Esophagus (tissue), 2 donors: Measurements from ENCODE around the gene FHIT. TPM values are rescaled to one million over a fixed set of nuclear protein-coding genes. Genes with fewer than 3 reads are reported as not detected.

Source experiments
- H3K27ac ChIP-seq, 2 donors: one replicate each; pipeline ENCODE4 v1.5.1; 2013; ENCODE audit warnings: low read depth in 2 of 2, mild to moderate bottlenecking in 2 of 2, inconsistent platforms in 1 of 2, low read length in 1 of 2, moderate library complexity in 1 of 2
- H3K27me3 ChIP-seq, 2 donors: one replicate each; pipeline ENCODE4 v1.6.1; 2013; ENCODE audit warnings: low read length in 2 of 2, control low read depth in 1 of 2, mild to moderate bottlenecking in 1 of 2; ENCODE audit not compliant: insufficient read depth in 2 of 2, control insufficient read depth in 1 of 2
- H3K36me3 ChIP-seq, 2 donors: one replicate each; pipeline ENCODE4 v1.6.1; 2013; ENCODE audit warnings: low read length in 1 of 2; ENCODE audit not compliant: control insufficient read depth in 2 of 2, insufficient read depth in 2 of 2
- H3K4me1 ChIP-seq, 2 donors: one replicate each; pipeline ENCODE4 v1.6.1; 2013; ENCODE audit warnings: low read length in 1 of 2; ENCODE audit not compliant: control insufficient read depth in 2 of 2, insufficient read depth in 2 of 2
- H3K4me3 ChIP-seq, 2 donors: one replicate each; pipeline ENCODE4 v1.5.1; 2013; ENCODE audit warnings: low read length in 2 of 2, mild to moderate bottlenecking in 2 of 2, low read depth in 1 of 2, moderate library complexity in 1 of 2
- H3K9me3 ChIP-seq, 2 donors: one replicate each; pipeline ENCODE4 v1.6.1; 2013; ENCODE audit warnings: mild to moderate bottlenecking in 2 of 2, low read depth in 1 of 2, low read length in 1 of 2, moderate library complexity in 1 of 2; ENCODE audit not compliant: control insufficient read depth in 2 of 2, insufficient read depth in 1 of 2
- WGBS, 2 donors: extraction: QIAGEN DNeasy Blood & Tissue Kit; methylation state at CpG; one replicate each; pipeline ENCODE4 v1.1.7; 2013; 5-methylcytosine and 5-hydroxymethylcytosine counted together
- polyA plus RNA-seq, 2 donors: library from polyadenylated mRNA; stranded (reverse); fragments of 200-250 nt; gene quantifications; one replicate each; pipeline ENCODE4 v1.2.3, GENCODE V29; 2013
- donor health status: healthy with polysubstance abuse.
- donor health status: Bipolar disorder and iron deficiency.

The FHIT gene
- polyA plus RNA-seq, 2 donors = 3.4 to 5.0 TPM

GRCh38 chr3:60954048-60954447 lies 297.2 kb downstream of the FHIT start:
- Histone ChIP-seq H3K4me3 (no peak overlapping the region), H3K36me3 (no peaks in the 10 kb centered on the region), H3K9me3 (no peaks in the 10 kb centered on the region), H3K4me1 (no peaks in the 10 kb centered on the region), H3K27me3 (no peaks in the 10 kb centered on the region), H3K27ac (no peak overlapping the region)
- WGBS, 2 donors = 51 to 56% methylated on average over 2 of the region's 2 CpGs

- no peaks in the 10 kb centered on the region for H3K27me3 ChIP-seq
- no peaks in the 10 kb centered on the region for H3K4me1 ChIP-seq
- no peak overlapping the region for H3K27ac ChIP-seq
- H3K36me3 ChIP-seq = no peaks in the 10 kb centered on the region
- no peak overlapping the region for H3K4me3 ChIP-seq
- H3K9me3 ChIP-seq = no peaks in the 10 kb centered on the region
- WGBS, 2 donors = 44 to 68% methylated on average over 5 of the region's 5 CpGs
Measured at GRCh38 chr3:60953351-60953750, 297.9 kb downstream of the FHIT start.

- Histone ChIP-seq H3K27me3 (no peaks in the 10 kb centered on the region), H3K4me1 (no peaks in the 10 kb centered on the region), H3K36me3 (no peaks in the 10 kb centered on the region), H3K9me3 (no peaks in the 10 kb centered on the region), H3K4me3 (no peak overlapping the region), H3K27ac (no peak overlapping the region)
- 68 to 73% methylated on average over 6 of the region's 6 CpGs for WGBS, 2 donors
Measured at GRCh38 chr3:60952055-60952454, 299.2 kb downstream of the FHIT start.

DNA sequence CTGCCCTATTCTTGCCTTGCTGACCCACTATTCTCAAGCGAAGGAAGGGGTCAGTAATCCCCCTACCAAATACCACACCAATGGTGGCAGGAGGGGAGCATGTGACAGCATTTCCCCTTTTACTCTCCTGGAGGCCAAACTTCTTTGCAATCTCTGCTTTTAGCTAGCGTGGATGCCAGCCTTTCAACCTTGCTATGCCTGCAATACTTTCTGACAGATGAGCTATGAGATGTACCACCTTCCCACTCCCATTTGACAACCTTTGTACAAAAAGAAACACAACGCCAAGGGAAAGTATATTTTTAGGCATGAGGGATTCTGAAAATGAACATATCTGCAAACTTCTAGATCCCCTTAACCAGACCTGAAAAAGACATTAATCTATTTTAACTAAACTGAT lies 302.1 kb downstream of the FHIT start:
- H3K27ac ChIP-seq = no peak overlapping the region
- WGBS, 2 donors = 78 to 88% methylated on average over 3 of the region's 3 CpGs
- no peaks in the 10 kb centered on the region for H3K27me3 ChIP-seq
- no peak overlapping the region for H3K4me3 ChIP-seq
- no peaks in the 10 kb centered on the region for H3K36me3 ChIP-seq
- no peaks in the 10 kb centered on the region for H3K4me1 ChIP-seq
- no peaks in the 10 kb centered on the region for H3K9me3 ChIP-seq

GRCh38 chr3:60948488-60948887 lies 302.8 kb downstream of the FHIT start:
- Histone ChIP-seq H3K4me1 (no peaks in the 10 kb centered on the region), H3K27me3 (no peaks in the 10 kb centered on the region), H3K9me3 (no peaks in the 10 kb centered on the region), H3K27ac (no peak overlapping the region), H3K4me3 (no peak overlapping the region), H3K36me3 (no peaks in the 10 kb centered on the region)

DNA sequence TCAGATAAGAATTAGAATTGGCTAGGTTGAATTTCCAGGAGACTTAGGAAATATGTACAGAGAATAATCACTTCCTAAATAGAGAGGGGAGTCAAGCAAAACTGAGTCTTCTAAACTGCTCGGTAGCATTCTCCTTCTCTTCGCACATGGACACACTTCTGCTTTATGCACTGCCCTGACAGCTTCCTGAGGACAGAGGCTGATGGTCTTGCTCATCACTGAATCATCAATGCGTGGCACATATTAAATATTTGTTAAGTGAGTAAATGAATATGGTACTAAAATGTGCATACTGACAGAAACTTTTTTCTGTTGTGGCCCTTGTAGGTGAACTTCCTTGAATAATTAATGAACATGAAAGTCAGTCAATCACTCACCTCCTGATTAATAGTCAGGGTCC lies 315.5 kb downstream of the FHIT start:
- no peaks in the 10 kb centered on the region for H3K9me3 ChIP-seq
- 77 to 78% methylated on average over 3 of the region's 3 CpGs for WGBS, 2 donors
- no peaks in the 10 kb centered on the region for H3K36me3 ChIP-seq
- no peaks in the 10 kb centered on the region for H3K27me3 ChIP-seq
- H3K4me3 ChIP-seq = no peak overlapping the region
- no peak overlapping the region for H3K27ac ChIP-seq
- no peaks in the 10 kb centered on the region for H3K4me1 ChIP-seq

GRCh38 chr3:60933824-60934223 lies 317.4 kb downstream of the FHIT start:
- WGBS, 2 donors = 63 to 64% methylated on average over 2 of the region's 2 CpGs
- H3K4me1 ChIP-seq = no peaks in the 10 kb centered on the region

DNA sequence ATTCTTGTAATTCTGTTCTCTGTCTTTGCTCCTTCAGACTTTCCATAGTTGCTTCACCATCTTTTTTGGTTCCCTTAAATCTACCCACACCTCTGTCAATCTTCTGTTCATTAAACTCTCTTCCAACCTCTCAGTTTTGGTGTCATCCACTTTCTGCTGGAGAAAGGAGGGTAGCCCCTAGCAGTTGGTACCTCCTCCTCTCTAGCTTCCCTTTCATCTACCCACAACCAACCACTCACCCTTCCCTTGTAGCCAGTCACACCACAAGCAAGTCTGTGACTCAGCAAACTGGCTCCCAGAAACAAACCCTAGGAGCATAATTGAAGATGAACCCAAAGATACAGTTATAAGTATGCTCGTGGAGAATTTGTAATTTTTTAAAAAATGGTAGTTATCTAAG lies 318.6 kb downstream of the FHIT start:
- Histone ChIP-seq H3K27me3 (no peaks in the 10 kb centered on the region), H3K27ac (no peak overlapping the region), H3K4me3 (no peak overlapping the region), H3K4me1 (no peaks in the 10 kb centered on the region), H3K9me3 (no peaks in the 10 kb centered on the region), H3K36me3 (no peaks in the 10 kb centered on the region)
- WGBS, 2 donors = 69 to 76% methylated on average over 1 of the region's 1 CpG

More at GRCh38 chr3:60933824-60934223, 317.4 kb downstream of the FHIT start:
- Histone ChIP-seq H3K36me3 (no peaks in the 10 kb centered on the region), H3K27ac (no peak overlapping the region), H3K27me3 (no peaks in the 10 kb centered on the region), H3K9me3 (no peaks in the 10 kb centered on the region), H3K4me3 (no peak overlapping the region)

- 68 to 72% methylated on average over 2 of the region's 2 CpGs for WGBS, 2 donors
Measured at GRCh38 chr3:60932170-60932569, 319.1 kb downstream of the FHIT start.

DNA sequence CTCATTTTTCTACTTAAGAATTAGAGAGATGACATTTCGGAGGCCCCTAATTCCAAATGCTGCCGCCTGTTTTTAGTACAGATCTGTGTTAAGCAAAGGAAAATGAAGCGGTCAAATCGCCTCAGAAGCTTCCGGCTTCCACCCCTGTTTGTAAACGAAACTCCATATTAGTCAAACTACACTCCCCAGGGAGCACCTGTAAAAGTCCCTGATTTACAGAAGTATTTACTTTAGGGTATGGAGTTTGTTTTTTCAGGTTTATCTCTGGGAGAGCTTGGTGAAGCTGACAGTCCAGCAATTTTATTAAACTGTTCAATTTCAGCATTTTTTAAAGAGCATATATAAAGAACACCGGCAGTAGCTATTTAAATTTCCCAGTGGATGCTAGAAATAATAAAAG lies 319.8 kb downstream of the FHIT start:
- Histone ChIP-seq H3K27ac (no peak overlapping the region), H3K4me1 (no peaks in the 10 kb centered on the region), H3K36me3 (no peaks in the 10 kb centered on the region), H3K27me3 (no peaks in the 10 kb centered on the region), H3K4me3 (no peak overlapping the region), H3K9me3 (no peaks in the 10 kb centered on the region)
- WGBS, 2 donors = 79 to 82% methylated on average over 7 of the region's 7 CpGs

More at GRCh38 chr3:60932170-60932569, 319.1 kb downstream of the FHIT start:
- no peak overlapping the region for H3K4me3 ChIP-seq
- no peaks in the 10 kb centered on the region for H3K36me3 ChIP-seq
- no peak overlapping the region for H3K27ac ChIP-seq
- no peaks in the 10 kb centered on the region for H3K27me3 ChIP-seq
- H3K4me1 ChIP-seq = no peaks in the 10 kb centered on the region
- no peaks in the 10 kb centered on the region for H3K9me3 ChIP-seq
